CD4-positive, alpha-beta T cell (primary cell): ENCODE data around the gene NOTO. TPM values are rescaled to one million over a fixed set of nuclear protein-coding genes. Genes with fewer than 3 reads are reported as not detected.
A peak's percentile ranks its signal among the peaks of the same experiment; 100 is the strongest.

ENCODE experiments used
- ATAC-seq: fragments of 200-7000 bp; cut with Tn5 transposase; one replicate; pipeline ENCODE4 v1.10.0; 2022; ENCODE audit warnings: mild to moderate bottlenecking; ENCODE audit not compliant: poor library complexity
- CTCF ChIA-PET: fragments of 350-600 bp; sonication (Branson Sonifier 250); formaldehyde crosslinking; loops from one replicate; lab custom pipeline; 2021; ENCODE audit warnings: antibody characterized with exemption, inconsistent platforms; lab: Charles Lee
- POLR2A ChIA-PET: fragments of 350-600 bp; sonication (Branson Sonifier 250); formaldehyde crosslinking; loops from one replicate; lab custom pipeline; 2021; ENCODE audit warnings: antibody characterized with exemption, inconsistent platforms; lab: Charles Lee
- DNase-seq, 14 experiments: peaks; one replicate each; pipeline ENCODE4 v3.0.0-alpha.2; 2013 to 2020; ENCODE audit warnings: mixed read lengths in 2 of 14
- H3K27ac ChIP-seq, 2 donors: one replicate each; pipeline versions ENCODE4 v1.5.1 to v1.7.0; 2013; ENCODE audit warnings: low read length in 2 of 2, low read depth in 1 of 2, mild to moderate bottlenecking in 1 of 2
- H3K27me3 ChIP-seq, 2 experiments: 1 replicate in 1 of 2; 2 replicates in 1 of 2; pipeline versions ENCODE4 v1.6.1 to v1.7.0; 2013; ENCODE audit warnings: low read length in 2 of 2, control low read depth in 1 of 2, mild to moderate bottlenecking in 1 of 2, moderate library complexity in 1 of 2; ENCODE audit not compliant: insufficient read depth in 2 of 2, control insufficient read depth in 1 of 2
- H3K36me3 ChIP-seq: one replicate; pipeline ENCODE4 v1.6.1; 2013; ENCODE audit warnings: low read length, control low read depth; ENCODE audit not compliant: insufficient read depth
- H3K4me1 ChIP-seq: one replicate; pipeline ENCODE4 v1.6.1; 2013; ENCODE audit warnings: low read length, control low read depth; ENCODE audit not compliant: insufficient read depth
- H3K4me3 ChIP-seq: one replicate; pipeline ENCODE4 v1.5.1; 2013; ENCODE audit warnings: mild to moderate bottlenecking, low read length, moderate library complexity
- H3K9me3 ChIP-seq, 2 experiments: 1 replicate in 1 of 2; 2 replicates in 1 of 2; pipeline versions ENCODE4 v1.6.1 to v1.7.0; 2013; ENCODE audit warnings: low read length in 2 of 2, mild to moderate bottlenecking in 2 of 2, control low read depth in 1 of 2, moderate library complexity in 1 of 2; ENCODE audit not compliant: control insufficient read depth in 1 of 2, insufficient read depth in 1 of 2
- H3K27ac Mint-ChIP-seq: one replicate; pipeline ENCODE4 v1.8.0; 2020; ENCODE audit warnings: mixed read lengths
- H3K27me3 Mint-ChIP-seq: one replicate; pipeline ENCODE4 v1.8.0; 2021; ENCODE audit warnings: mixed read lengths
- H3K36me3 Mint-ChIP-seq: one replicate; pipeline ENCODE4 v1.8.0; 2021; ENCODE audit warnings: low read depth, mixed read lengths
- H3K4me1 Mint-ChIP-seq: one replicate; pipeline ENCODE4 v1.8.0; 2021; ENCODE audit warnings: low read depth, mixed read lengths
- H3K4me3 Mint-ChIP-seq: one replicate; pipeline ENCODE4 v1.8.0; 2020; ENCODE audit warnings: mild to moderate bottlenecking, mixed read lengths
- H3K9me3 Mint-ChIP-seq: one replicate; pipeline ENCODE4 v1.8.0; 2020; ENCODE audit warnings: mixed read lengths
- CTCF ChIP-seq: fragments of 200-600 bp; IDR thresholded peaks from one replicate; pipeline ENCODE4 v1.8.0; 2022; ENCODE audit warnings: antibody characterized with exemption, mild to moderate bottlenecking
- intact Hi-C, 2 experiments: fragments of 100-400 bp; cut with DNase I in 1 of 2; cut with micrococcal nuclease in 1 of 2; formaldehyde crosslinking; loops; one replicate each; pipeline versions ENCODE4 v1.15.1 to v1.9.0; 2023 to 2025; cut with DNase I, micrococcal nuclease
- total RNA-seq, 174 experiments: library from RNA in 2 of 174; stranded (reverse) in 2 of 174; gene quantifications; one replicate each; pipeline ENCODE4 v1.2.3 and lab custom pipeline; 2021 to 2026

The NOTO gene
- total RNA-seq, 2 experiments from 2014 or later, result not detected

DNA sequence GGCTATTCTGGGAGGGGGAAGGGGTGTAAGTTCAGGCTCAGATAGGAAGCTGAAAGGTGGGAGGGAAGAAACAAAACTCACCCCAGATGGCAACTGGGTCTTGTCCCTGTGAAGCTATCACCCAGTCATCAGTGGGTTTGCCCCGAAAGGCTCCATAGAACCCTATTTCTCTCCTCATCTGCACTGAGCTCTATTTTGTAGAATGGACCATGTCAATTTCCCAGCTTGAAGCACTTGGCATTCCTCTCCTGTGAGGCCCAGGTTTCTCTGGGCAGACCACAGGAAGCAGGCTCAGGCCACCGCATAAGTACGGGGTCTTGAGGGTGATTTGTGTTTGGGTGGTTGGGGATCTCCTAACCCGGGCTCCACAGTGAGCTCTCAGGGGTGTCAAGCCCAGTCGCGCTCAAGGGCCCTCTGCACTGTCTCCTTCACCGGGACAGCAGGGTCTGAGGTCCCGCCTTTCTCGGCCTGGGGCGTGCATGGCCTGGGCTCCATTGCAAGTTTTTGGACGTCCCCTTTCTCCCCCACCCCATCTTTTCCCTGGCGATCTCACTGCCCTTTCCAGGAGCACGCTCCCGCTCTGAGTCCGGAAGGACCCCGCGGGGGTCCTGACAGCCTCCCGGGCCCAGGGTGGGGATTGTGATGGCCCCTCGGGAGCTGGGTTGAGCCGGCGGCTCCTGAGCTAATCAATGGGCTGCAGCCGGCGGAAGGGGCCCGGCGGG is 27.3 kb upstream of the NOTO start:
- no peak overlapping the region for H3K27ac Mint-ChIP-seq
- Histone ChIP-seq H3K36me3 (no peaks in the 10 kb centered on the region), H3K9me3 (no peaks in the 10 kb centered on the region), H3K27me3 (peaks cover 18 to 42% of the 10 kb centered on the region in 2 experiments), H3K4me1 (peaks cover 32% of the 10 kb centered on the region), H3K27ac (no peak overlapping the region), H3K4me3 (peak overlapping the region; percentile 51)
- ChIA-PET CTCF (interaction anchor here (1.3 kb wide), 1 partner anchor 37 kb away, joined by 3 read pairs; no protein-coding TSS in a partner anchor), POLR2A (interaction anchor here (0.5 to 1.1 kb wide), 3 partner anchors 59 to 66 kb away, joined by 3 to 4 read pairs (median 3); partner anchors contain the start of gene CCT7)
- no peak for TF ChIP-seq CTCF
- H3K36me3 Mint-ChIP-seq, result no peaks in the 10 kb centered on the region
- H3K4me1 Mint-ChIP-seq, result peaks cover 15% of the 10 kb centered on the region
- DNase-seq (no peak), ATAC-seq (no peak)
- H3K27me3 Mint-ChIP-seq, result peaks cover 40% of the 10 kb centered on the region
- intact Hi-C loops, result loop anchor here (5.0 kb wide), 3 partner anchors 103 to 348 kb away; partner anchors contain the start of genes SFXN5 (in 2 of the 2) and EXOC6B (in 1 of the 2)
- peak overlapping the region; percentile 49 for H3K4me3 Mint-ChIP-seq
- no peaks in the 10 kb centered on the region for H3K9me3 Mint-ChIP-seq

- Mint-ChIP-seq H3K9me3 (no peaks in the 10 kb centered on the region), H3K4me3 (peak overlapping the region; percentile 92), H3K4me1 (peaks cover 15% of the 10 kb centered on the region), H3K36me3 (no peaks in the 10 kb centered on the region), H3K27me3 (peaks cover 45% of the 10 kb centered on the region), H3K27ac (no peak overlapping the region)
- Histone ChIP-seq H3K27me3 (peaks cover 20 to 43% of the 10 kb centered on the region in 2 experiments), H3K4me3 (peak overlapping the region; percentile 70), H3K27ac (no peak overlapping the region), H3K36me3 (no peaks in the 10 kb centered on the region), H3K4me1 (peaks cover 32% of the 10 kb centered on the region), H3K9me3 (no peaks in the 10 kb centered on the region)
- ChIA-PET CTCF (interaction anchor here (1.3 kb wide), 1 partner anchor 37 kb away, joined by 3 read pairs; no protein-coding TSS in a partner anchor), POLR2A (interaction anchor here (1.1 to 2.5 kb wide), 4 partner anchors 37 to 283 kb away, joined by 3 to 13 read pairs (median 8); partner anchors contain the start of genes CCT7, PRADC1 and SMYD5)
- peak; percentile 51 for ATAC-seq
- DNase-seq, result peak; percentile 51 to 85 (median 66)
- intact Hi-C loops, result loop anchor here (2.0 to 5.0 kb wide), 7 partner anchors 37 to 405 kb away; partner anchors contain the start of genes SFXN5 (in 2 of the 2) and EXOC6B (in 1 of the 2)
- TF ChIP-seq CTCF, result no peak
Observed at GRCh38 chr2:73175663-73176204, 26.6 kb upstream of the NOTO start.

- Histone ChIP-seq H3K4me3 (peak overlapping the region; percentile 70), H3K27ac (no peak overlapping the region), H3K27me3 (peaks cover 20 to 43% of the 10 kb centered on the region in 2 experiments), H3K4me1 (peaks cover 32% of the 10 kb centered on the region), H3K36me3 (no peaks in the 10 kb centered on the region), H3K9me3 (no peaks in the 10 kb centered on the region)
- Mint-ChIP-seq H3K9me3 (no peaks in the 10 kb centered on the region), H3K36me3 (no peaks in the 10 kb centered on the region), H3K4me1 (peaks cover 15% of the 10 kb centered on the region), H3K4me3 (peak overlapping the region; percentile 92), H3K27ac (no peak overlapping the region), H3K27me3 (peaks cover 46% of the 10 kb centered on the region)
- ChIA-PET CTCF (interaction anchor here (0.7 to 2.4 kb wide), 24 partner anchors 10 to 284 kb away, joined by 3 to 52 read pairs (median 10); partner anchors contain the start of genes ALMS1, CCT7, PRADC1 and RAB11FIP5), POLR2A (interaction anchor here (0.9 to 2.5 kb wide), 6 partner anchors 36 to 289 kb away, joined by 3 to 13 read pairs (median 6); partner anchors contain the start of genes CCT7, PRADC1, RAB11FIP5 and SFXN5)
- intact Hi-C loops, result loop anchor here (2.0 to 5.0 kb wide), 7 partner anchors 36 to 406 kb away; partner anchors contain the start of genes SFXN5 (in 2 of the 2) and EXOC6B (in 1 of the 2)
- DNase-seq (peak in 3 of 14 experiments; percentile 8 to 60 (median 9)), ATAC-seq (no peak)
- no peak for TF ChIP-seq CTCF
Observed at GRCh38 chr2:73176205-73176880, 26.0 kb upstream of the NOTO start.
